Immature natural killer cell (primary cell): ENCODE results near the gene TMEM176A. TPM values are rescaled to one million over a fixed set of nuclear protein-coding genes. Genes with fewer than 3 reads are reported as not detected.

Experiments
- DNase-seq, 3 donors: peaks; one replicate each; pipeline ENCODE4 v3.0.0; 2022; ENCODE audit warnings: mixed read lengths in 1 of 3
- H3K27ac Mint-ChIP-seq, 6 donors: one replicate each; pipeline ENCODE4 v1.8.0; 2020; ENCODE audit warnings: mixed read lengths in 6 of 6, mild to moderate bottlenecking in 5 of 6, inconsistent platforms in 4 of 6, moderate library complexity in 3 of 6
- H3K27me3 Mint-ChIP-seq, 3 donors: one replicate each; pipeline ENCODE4 v1.8.0; 2020 to 2021; ENCODE audit warnings: low read depth in 3 of 3, mild to moderate bottlenecking in 3 of 3, mixed read lengths in 3 of 3, moderate library complexity in 3 of 3, inconsistent platforms in 1 of 3
- H3K36me3 Mint-ChIP-seq, 3 donors: one replicate each; pipeline ENCODE4 v1.8.0; 2020; ENCODE audit warnings: mixed read lengths in 3 of 3, inconsistent platforms in 2 of 3, mild to moderate bottlenecking in 2 of 3
- H3K4me1 Mint-ChIP-seq, 2 donors: one replicate each; pipeline ENCODE4 v1.8.0; 2020; ENCODE audit warnings: inconsistent platforms in 2 of 2, mild to moderate bottlenecking in 2 of 2, mixed read lengths in 2 of 2, moderate library complexity in 1 of 2
- H3K4me3 Mint-ChIP-seq, 5 donors: one replicate each; pipeline ENCODE4 v1.8.0; 2020; ENCODE audit warnings: mild to moderate bottlenecking in 5 of 5, mixed read lengths in 5 of 5, inconsistent platforms in 3 of 5, moderate library complexity in 3 of 5
- H3K9me3 Mint-ChIP-seq, 6 donors: one replicate each; pipeline ENCODE4 v1.8.0; 2020; ENCODE audit warnings: mild to moderate bottlenecking in 6 of 6, mixed read lengths in 6 of 6, inconsistent platforms in 4 of 6, moderate library complexity in 3 of 6
- polyA plus RNA-seq, 3 donors: library from polyadenylated mRNA; unstranded; fragments of 300-500 nt; fragmentation: Illumina TruSeq; gene quantifications; one replicate each; pipeline ENCODE4 v1.2.3, GENCODE V29; 2021

Gene TMEM176A
- polyA plus RNA-seq, 3 donors from 2014 or later = 0.97 TPM; not detected in 2

DNA sequence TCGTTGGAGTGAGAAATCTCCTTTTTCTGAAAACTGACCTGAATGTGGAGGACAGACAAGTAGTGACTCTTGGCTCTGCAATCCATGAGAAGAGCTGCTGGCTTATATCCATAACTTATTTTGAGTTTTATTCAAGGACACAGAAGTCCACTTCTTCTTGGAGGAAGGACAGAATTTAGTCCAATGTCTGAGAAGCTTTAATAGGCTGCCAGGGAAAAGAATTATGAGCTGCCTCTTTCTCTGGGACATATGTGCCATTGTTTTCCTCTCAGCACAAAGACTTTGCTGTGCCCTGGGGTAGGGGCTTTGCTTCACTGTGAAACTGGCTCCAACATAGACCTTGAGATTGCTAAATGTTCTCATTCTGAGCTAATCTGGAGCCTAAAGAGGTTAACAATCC is 31.3 kb downstream of the TMEM176A start:
- no peaks in the 10 kb centered on the region for H3K9me3 Mint-ChIP-seq
- no peaks in the 10 kb centered on the region for H3K36me3 Mint-ChIP-seq
- no peak overlapping the region for H3K4me3 Mint-ChIP-seq
- H3K27me3 Mint-ChIP-seq = peaks cover 0 to 17% (median 10%) of the 10 kb centered on the region in 3 donors
- DNase-seq = no peak
- no peak overlapping the region for H3K27ac Mint-ChIP-seq
- H3K4me1 Mint-ChIP-seq = no peaks in the 10 kb centered on the region

GRCh38 chr7:150835019-150835418 is 34.5 kb downstream of the TMEM176A start:
- Mint-ChIP-seq H3K4me3 (no peak overlapping the region), H3K27ac (no peak overlapping the region)
- no peak for DNase-seq

GRCh38 chr7:150835702-150836280 is 35.2 kb downstream of the TMEM176A start:
- no peaks in the 10 kb centered on the region for H3K9me3 Mint-ChIP-seq
- H3K36me3 Mint-ChIP-seq = no peaks in the 10 kb centered on the region
- H3K4me1 Mint-ChIP-seq = no peaks in the 10 kb centered on the region
- no peak for DNase-seq
- peaks cover 3 to 5% (median 4%) of the 10 kb centered on the region in 3 donors for H3K27me3 Mint-ChIP-seq
- no peak overlapping the region for H3K27ac Mint-ChIP-seq
- H3K4me3 Mint-ChIP-seq = no peak overlapping the region

More at GRCh38 chr7:150835019-150835418, 34.5 kb downstream of the TMEM176A start:
- peaks cover 3 to 9% (median 8%) of the 10 kb centered on the region in 3 donors for H3K27me3 Mint-ChIP-seq
- H3K36me3 Mint-ChIP-seq = no peaks in the 10 kb centered on the region
- no peaks in the 10 kb centered on the region for H3K4me1 Mint-ChIP-seq
- H3K9me3 Mint-ChIP-seq = no peaks in the 10 kb centered on the region

- Mint-ChIP-seq H3K4me1 (no peaks in the 10 kb centered on the region), H3K9me3 (no peaks in the 10 kb centered on the region), H3K27ac (no peak overlapping the region), H3K4me3 (no peak overlapping the region), H3K27me3 (peaks cover 2 to 5% (median 3%) of the 10 kb centered on the region in 3 donors), H3K36me3 (no peaks in the 10 kb centered on the region)
- DNase-seq = no peak
Observed at GRCh38 chr7:150838965-150839650, 38.5 kb downstream of the TMEM176A start.

DNA sequence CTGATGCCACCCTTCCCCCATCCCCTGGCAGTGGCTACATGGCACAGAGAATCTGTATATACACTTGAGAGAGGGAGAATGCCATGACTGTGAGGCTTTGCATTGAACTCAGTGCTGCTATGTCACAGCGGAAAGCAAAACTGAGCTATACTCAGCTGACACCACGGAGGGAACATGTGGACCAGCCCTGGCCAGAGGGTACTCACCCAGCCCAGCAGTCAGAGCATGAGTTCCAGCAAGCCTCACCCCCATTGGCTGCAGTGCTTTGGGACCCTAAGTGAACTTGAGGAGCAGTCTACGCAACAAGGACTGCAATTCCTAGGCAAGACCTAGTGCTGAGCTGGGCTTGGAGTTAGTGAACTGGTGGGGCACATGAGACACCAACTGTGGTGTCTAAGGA is 41.4 kb downstream of the TMEM176A start:
- H3K9me3 Mint-ChIP-seq = no peaks in the 10 kb centered on the region
- H3K27ac Mint-ChIP-seq = no peak overlapping the region
- H3K4me1 Mint-ChIP-seq = no peaks in the 10 kb centered on the region
- no peak overlapping the region for H3K4me3 Mint-ChIP-seq
- DNase-seq = no peak
- H3K36me3 Mint-ChIP-seq = no peaks in the 10 kb centered on the region
- H3K27me3 Mint-ChIP-seq = peaks cover 0 to 3% (median 2%) of the 10 kb centered on the region in 3 donors

- no peak for DNase-seq
- no peak overlapping the region for H3K4me3 Mint-ChIP-seq
- no peaks in the 10 kb centered on the region for H3K36me3 Mint-ChIP-seq
- H3K4me1 Mint-ChIP-seq = no peaks in the 10 kb centered on the region
- peaks cover 2 to 3% (median 2%) of the 10 kb centered on the region in 3 donors for H3K27me3 Mint-ChIP-seq
- no peaks in the 10 kb centered on the region for H3K9me3 Mint-ChIP-seq
- no peak overlapping the region for H3K27ac Mint-ChIP-seq
Observed at GRCh38 chr7:150842716-150843115, 42.1 kb downstream of the TMEM176A start.

GRCh38 chr7:150845421-150845861 is 44.9 kb downstream of the TMEM176A start:
- no peak overlapping the region for H3K27ac Mint-ChIP-seq
- no peaks in the 10 kb centered on the region for H3K36me3 Mint-ChIP-seq
- H3K4me3 Mint-ChIP-seq = no peak overlapping the region
- H3K9me3 Mint-ChIP-seq = no peaks in the 10 kb centered on the region
- no peak for DNase-seq
- no peaks in the 10 kb centered on the region for H3K4me1 Mint-ChIP-seq
- peaks cover 0 to 6% (median 4%) of the 10 kb centered on the region in 3 donors for H3K27me3 Mint-ChIP-seq

DNA sequence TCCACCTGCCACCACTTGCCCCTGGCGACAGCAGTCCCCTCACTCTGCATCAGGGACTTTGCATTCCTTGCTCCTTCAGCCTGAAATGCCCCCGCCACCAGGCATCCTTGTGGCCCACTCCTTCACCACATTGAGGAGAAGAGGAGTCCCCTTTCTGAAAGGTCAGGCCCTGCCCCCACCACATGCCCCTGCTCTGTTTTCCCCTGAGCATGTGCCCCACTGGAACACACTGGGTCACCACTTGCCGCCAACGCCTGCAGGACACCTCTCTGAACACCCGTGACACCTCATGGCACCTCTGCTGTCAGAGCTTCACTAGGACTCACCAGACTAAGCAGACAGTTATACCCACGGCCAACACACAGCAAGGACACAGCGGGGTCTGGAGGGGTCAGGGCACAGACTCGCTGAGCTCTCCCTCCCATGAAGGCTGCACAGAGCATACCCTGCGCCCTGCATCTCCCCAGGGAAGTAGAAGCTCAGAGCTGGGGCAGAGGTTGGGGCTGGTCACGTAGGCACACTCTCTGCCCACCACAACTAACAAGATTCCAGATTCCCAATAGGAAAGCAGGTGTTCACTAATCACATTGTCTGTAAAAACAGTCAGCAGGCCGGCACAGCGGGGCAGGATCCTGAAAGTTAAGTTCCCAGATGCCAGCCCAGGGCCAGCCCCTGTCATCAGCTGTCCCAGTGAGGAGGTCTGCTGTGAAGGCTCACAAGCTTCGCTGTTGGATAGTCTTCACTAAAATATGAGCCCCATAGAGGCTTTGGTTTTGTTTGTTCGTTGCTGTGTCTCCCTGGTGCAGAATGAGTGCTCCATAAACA is 45.9 kb downstream of the TMEM176A start:
- H3K9me3 Mint-ChIP-seq = no peaks in the 10 kb centered on the region
- H3K27ac Mint-ChIP-seq = no peak overlapping the region
- DNase-seq = no peak
- H3K27me3 Mint-ChIP-seq = peaks cover 0 to 6% (median 4%) of the 10 kb centered on the region in 3 donors
- no peaks in the 10 kb centered on the region for H3K4me1 Mint-ChIP-seq
- no peaks in the 10 kb centered on the region for H3K36me3 Mint-ChIP-seq
- no peak overlapping the region for H3K4me3 Mint-ChIP-seq

GRCh38 chr7:150847536-150847935 is 47.0 kb downstream of the TMEM176A start:
- H3K27me3 Mint-ChIP-seq = peaks cover 2 to 10% (median 3%) of the 10 kb centered on the region in 3 donors
- no peak overlapping the region for H3K27ac Mint-ChIP-seq
- no peaks in the 10 kb centered on the region for H3K4me1 Mint-ChIP-seq
- no peak overlapping the region for H3K4me3 Mint-ChIP-seq
- DNase-seq = no peak
- H3K9me3 Mint-ChIP-seq = no peaks in the 10 kb centered on the region
- H3K36me3 Mint-ChIP-seq = no peaks in the 10 kb centered on the region

GRCh38 chr7:150848111-150848510 is 47.5 kb downstream of the TMEM176A start:
- Mint-ChIP-seq H3K9me3 (no peaks in the 10 kb centered on the region), H3K27ac (no peak overlapping the region), H3K4me3 (no peak overlapping the region), H3K36me3 (no peaks in the 10 kb centered on the region), H3K27me3 (peaks cover 2 to 10% (median 7%) of the 10 kb centered on the region in 3 donors), H3K4me1 (no peaks in the 10 kb centered on the region)
- DNase-seq = no peak

GRCh38 chr7:150848561-150849115 is 48.1 kb downstream of the TMEM176A start:
- DNase-seq = no peak
- H3K4me1 Mint-ChIP-seq = no peaks in the 10 kb centered on the region
- no peak overlapping the region for H3K4me3 Mint-ChIP-seq
- H3K36me3 Mint-ChIP-seq = no peaks in the 10 kb centered on the region
- no peaks in the 10 kb centered on the region for H3K9me3 Mint-ChIP-seq
- H3K27ac Mint-ChIP-seq = no peak overlapping the region
- peaks cover 2 to 10% (median 7%) of the 10 kb centered on the region in 3 donors for H3K27me3 Mint-ChIP-seq

DNA sequence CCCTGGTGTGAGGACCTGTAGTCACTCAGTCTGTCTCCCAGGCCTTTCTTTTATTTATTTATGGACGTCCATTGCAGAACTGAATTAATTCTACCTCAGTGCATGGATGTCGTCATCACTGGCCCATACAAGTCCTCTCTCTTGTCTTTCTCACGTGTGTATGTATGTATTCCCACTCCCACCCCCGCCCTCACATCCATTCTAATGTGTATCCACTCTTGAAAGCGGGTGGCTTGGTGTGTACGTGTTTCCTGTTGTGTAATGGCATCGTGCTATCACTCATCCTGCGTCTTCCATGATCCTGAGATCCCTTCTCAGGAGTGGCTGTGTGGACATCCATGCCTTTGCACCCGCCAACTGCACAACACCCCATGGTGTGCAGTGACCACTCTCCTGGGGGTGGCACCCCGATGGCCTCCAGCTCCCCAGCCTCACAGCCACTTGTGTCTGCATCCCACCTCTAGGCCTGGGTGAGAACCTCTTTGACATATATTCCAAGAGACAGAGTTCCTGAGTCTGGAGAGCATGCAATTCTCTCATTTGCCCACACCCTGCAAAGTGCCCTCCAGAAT is 48.7 kb downstream of the TMEM176A start:
- Mint-ChIP-seq H3K36me3 (no peaks in the 10 kb centered on the region), H3K4me1 (no peaks in the 10 kb centered on the region), H3K27ac (no peak overlapping the region), H3K9me3 (no peaks in the 10 kb centered on the region), H3K27me3 (peaks cover 2 to 11% (median 10%) of the 10 kb centered on the region in 3 donors), H3K4me3 (no peak overlapping the region)
- no peak for DNase-seq

DNA sequence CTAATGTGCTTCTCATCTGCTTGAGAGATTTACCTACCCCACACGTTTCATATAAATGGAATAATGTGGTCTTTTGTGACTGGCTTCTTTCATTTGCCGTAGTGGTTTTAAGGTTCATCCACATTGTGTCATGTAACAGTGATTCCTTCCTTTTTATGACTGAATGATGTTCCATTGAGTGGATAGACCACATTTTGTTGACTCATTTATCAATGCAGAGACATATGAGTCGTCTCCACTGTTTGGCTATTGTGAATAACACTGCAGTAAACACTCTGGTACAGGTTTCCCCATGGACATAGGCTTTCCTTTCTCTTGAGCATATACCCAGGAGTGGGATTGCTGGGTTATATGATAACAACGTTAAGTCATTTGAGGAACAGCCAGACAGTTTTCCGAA is 49.7 kb downstream of the TMEM176A start:
- no peak for DNase-seq
- Mint-ChIP-seq H3K36me3 (no peaks in the 10 kb centered on the region), H3K9me3 (no peaks in the 10 kb centered on the region), H3K27me3 (peaks cover 2 to 12% (median 10%) of the 10 kb centered on the region in 3 donors), H3K27ac (no peak overlapping the region), H3K4me1 (no peaks in the 10 kb centered on the region), H3K4me3 (no peak overlapping the region)
